ENCODE data around the gene SLC35F3. TPM values are rescaled to one million over a fixed set of nuclear protein-coding genes. Genes with fewer than 3 reads are reported as not detected.

Gene SLC35F3
- total and polyA plus RNA-seq, 9 of the 15 experiments (the other 6 are each of a cell fraction or from before 2014, with no cell fraction given), result 0.04 to 0.07 (median 0.04) TPM; not detected in 6

DNA sequence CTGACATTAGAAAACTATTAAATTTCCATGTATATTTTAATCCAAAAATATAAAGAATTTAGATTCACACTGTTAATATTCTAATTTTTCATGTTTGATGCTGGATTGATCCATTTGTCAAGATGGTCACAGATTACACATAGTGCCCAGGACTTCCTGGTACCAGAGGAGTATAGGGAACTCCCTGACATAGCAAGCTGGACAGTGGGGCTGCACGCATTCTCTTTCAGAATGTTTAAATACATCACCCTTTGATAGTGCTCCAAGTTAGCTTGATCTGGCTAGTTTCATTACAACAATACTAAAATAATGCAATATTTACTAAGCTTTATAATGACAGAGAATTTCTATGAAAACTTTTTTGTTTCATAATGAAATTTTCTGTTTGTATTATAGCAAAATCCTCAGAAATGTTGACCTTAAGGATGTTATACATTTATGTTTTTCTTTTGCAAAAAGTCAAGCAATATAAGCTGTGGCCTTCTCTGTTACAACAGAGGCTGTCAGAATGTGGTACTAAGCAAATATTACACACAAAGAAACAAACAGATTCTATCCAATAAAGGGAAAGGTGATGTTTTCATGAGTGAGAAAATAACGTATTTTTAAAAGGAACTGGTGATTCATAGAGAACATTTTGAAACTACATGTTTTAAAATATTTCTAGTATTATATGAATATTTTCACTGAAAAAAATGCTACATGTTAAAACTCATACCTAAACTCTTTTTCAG is 84.7 kb downstream of the SLC35F3 start:
- CTCF ChIA-PET (ENCODE audit: low intra/inter-chr PET ratio), result no interaction called here
- FAIRE-seq (no peak), ATAC-seq (no peak), DNase-seq (ENCODE audit: extremely low read depth in 1 of 4, low spot score in 3 of 4) (no peak)
- in situ Hi-C loops (cut with MboI), result no loop called here
- Histone ChIP-seq H3K27me3 (ENCODE audit: control insufficient read depth in 2 of 2, insufficient read depth in 2 of 2, low read length in 2 of 2) (peaks cover 0 to 15% of the 10 kb centered on the region in 2 experiments; a peak in 1 of 5 replicates), H3K4me1 (replicated peaks in 1 of 2; ENCODE audit: control insufficient read depth in 2 of 2, insufficient read depth in 2 of 2, low read length in 2 of 2) (no peaks in the 10 kb centered on the region), H3K9me1 (ENCODE audit: control insufficient read depth, insufficient read depth, low read length) (no peaks in the 10 kb centered on the region), H3K36me3 (ENCODE audit: control insufficient read depth, insufficient read depth, low read length) (no peaks in the 10 kb centered on the region), H4K20me1 (replicated peaks; ENCODE audit: control insufficient read depth, insufficient read depth, low read length) (no peaks in the 10 kb centered on the region), H3K9ac (ENCODE audit: insufficient read depth in 1 of 2, low read depth in 2 of 2, low read length in 2 of 2) (no peak overlapping the region), H2AFZ (ENCODE audit: low read depth, low read length) (no peak overlapping the region), H3K4me3 (no peak overlapping the region), H3K27ac (ENCODE audit: extremely low read depth, low read depth, low read length) (no peak overlapping the region), H3K79me2 (ENCODE audit: control insufficient read depth, insufficient read depth, low read length) (no peaks in the 10 kb centered on the region), H3K9me3 (replicated peaks; ENCODE audit: control insufficient read depth, insufficient read depth, low read depth, low read length) (no peaks in the 10 kb centered on the region), H3K4me2 (ENCODE audit: insufficient read depth, low read length) (no peak overlapping the region)
- WGBS (ENCODE audit: insufficient coverage, low coverage, missing lambda C conversion rate), result 0% methylated on average over 2 of the region's 2 CpGs
- BruUV-seq (replicated peaks), result no TSS peak
- TF ChIP-seq ZNF133 (CRISPR knock-in tag; IDR thresholded peaks at IDR 0.05) (no peak), RBM17 (IDR thresholded peaks at IDR 0.05; ENCODE audit: borderline replicate concordance, low read depth, low read length) (no peak), MTA3 (IDR thresholded peaks at IDR 0.05; ENCODE audit: borderline replicate concordance) (no peak), DIDO1 (tag; IDR thresholded peaks at IDR 0.05; ENCODE audit: low read depth) (no peak), ZFP1 (CRISPR knock-in tag; IDR thresholded peaks at IDR 0.05) (no peak)
- TF ChIP-seq, protein P1, sequence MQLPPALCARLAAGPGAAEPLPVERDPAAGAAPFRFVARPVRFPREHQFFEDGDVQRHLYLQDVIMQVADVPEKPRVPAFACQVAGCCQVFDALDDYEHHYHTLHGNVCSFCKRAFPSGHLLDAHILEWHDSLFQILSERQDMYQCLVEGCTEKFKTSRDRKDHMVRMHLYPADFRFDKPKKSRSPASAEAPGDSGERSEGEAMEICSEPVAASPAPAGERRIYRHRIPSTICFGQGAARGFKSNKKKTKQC (CRISPR knock-in tag; IDR thresholded peaks at IDR 0.05), result no peak
- intact Hi-C loops (cut with micrococcal nuclease), result no loop called here
- POLR2A ChIA-PET, result interaction anchor here (1.6 kb wide), 1 partner anchor 16 kb away, joined by 5 read pairs; no protein-coding TSS in a partner anchor

Data from K562 (cell line).